ENCODE measurements around the gene MORN1. TPM values are rescaled to one million over a fixed set of nuclear protein-coding genes. Genes with fewer than 3 reads are reported as not detected.

MORN1 gene
- total and polyA plus RNA-seq, 12 donors: 1.2 to 7.6 (median 5.2) TPM

DNA sequence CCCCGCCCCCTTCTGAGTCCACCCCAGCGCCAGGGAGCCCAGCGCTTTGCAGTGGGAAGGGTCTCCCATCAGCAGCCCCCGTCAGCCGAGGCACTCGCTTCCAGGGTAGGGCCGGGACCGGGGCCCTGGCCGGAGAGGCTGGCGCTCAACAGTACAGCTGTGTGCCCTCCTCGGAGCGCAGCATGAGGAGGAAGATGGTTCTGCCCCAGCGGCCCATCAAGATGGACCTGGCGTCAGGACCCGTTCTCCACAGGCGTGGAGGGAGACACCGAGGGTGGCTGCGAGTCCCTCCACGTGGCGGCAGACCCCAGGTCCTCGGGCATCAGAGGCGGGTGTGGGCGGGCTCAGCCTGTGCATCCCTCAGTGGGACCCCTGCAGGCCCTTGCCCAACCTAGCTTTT is 54.3 kb downstream of the MORN1 start:
- H3K4me1 ChIP-seq: no peaks in the 10 kb centered on the region
- H3K27me3 ChIP-seq: no peaks in the 10 kb centered on the region
- H3K4me3 ChIP-seq: no peak overlapping the region
- no peak overlapping the region for H3K27ac ChIP-seq
- DNase-seq: no peak
- no peaks in the 10 kb centered on the region for H3K9me3 ChIP-seq
- no peak for ATAC-seq
- intact Hi-C loops (cut with DNase I): no loop called here
- 91 to 93% methylated on average over 19 to 23 of the region's 23 CpGs for WGBS, 2 donors
- TF ChIP-seq, protein P1, sequence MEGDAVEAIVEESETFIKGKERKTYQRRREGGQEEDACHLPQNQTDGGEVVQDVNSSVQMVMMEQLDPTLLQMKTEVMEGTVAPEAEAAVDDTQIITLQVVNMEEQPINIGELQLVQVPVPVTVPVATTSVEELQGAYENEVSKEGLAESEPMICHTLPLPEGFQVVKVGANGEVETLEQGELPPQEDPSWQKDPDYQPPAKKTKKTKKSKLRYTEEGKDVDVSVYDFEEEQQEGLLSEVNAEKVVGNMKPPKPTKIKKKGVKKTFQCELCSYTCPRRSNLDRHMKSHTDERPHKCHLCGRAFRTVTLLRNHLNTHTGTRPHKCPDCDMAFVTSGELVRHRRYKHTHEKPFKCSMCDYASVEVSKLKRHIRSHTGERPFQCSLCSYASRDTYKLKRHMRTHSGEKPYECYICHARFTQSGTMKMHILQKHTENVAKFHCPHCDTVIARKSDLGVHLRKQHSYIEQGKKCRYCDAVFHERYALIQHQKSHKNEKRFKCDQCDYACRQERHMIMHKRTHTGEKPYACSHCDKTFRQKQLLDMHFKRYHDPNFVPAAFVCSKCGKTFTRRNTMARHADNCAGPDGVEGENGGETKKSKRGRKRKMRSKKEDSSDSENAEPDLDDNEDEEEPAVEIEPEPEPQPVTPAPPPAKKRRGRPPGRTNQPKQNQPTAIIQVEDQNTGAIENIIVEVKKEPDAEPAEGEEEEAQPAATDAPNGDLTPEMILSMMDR (IDR thresholded peaks at IDR 0.05): no peak
- H3K36me3 ChIP-seq: no peaks in the 10 kb centered on the region

DNA sequence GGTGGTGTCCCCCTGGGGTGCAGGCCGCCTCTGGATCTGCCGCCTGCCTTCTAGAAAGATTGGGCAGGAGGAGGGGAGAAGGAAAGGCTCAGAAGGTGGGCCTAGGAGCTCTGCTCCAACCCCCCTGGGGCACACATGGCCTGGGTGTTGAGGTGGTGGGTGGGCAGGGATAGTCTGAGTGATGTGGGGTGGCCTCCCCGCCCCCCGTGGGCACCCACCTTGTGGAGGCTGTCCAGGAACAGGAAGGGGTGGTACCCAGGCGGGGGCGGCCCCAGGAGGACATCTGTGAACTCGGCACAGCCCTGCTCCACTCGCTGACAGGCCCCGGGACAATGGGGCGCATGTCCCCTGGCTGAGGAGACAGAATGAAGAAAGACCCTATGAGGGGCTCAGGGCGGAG is 54.9 kb downstream of the MORN1 start:
- Histone ChIP-seq H3K9me3 (no peaks in the 10 kb centered on the region), H3K36me3 (no peaks in the 10 kb centered on the region), H3K27ac (no peak overlapping the region), H3K4me1 (no peaks in the 10 kb centered on the region), H3K4me3 (no peak overlapping the region), H3K27me3 (no peaks in the 10 kb centered on the region)
- ATAC-seq (no peak), DNase-seq (no peak)
- 81% methylated on average over 11 of the region's 11 CpGs for WGBS, 2 donors
- intact Hi-C loops (cut with DNase I): no loop called here
- TF ChIP-seq, protein P1 (IDR thresholded peaks at IDR 0.05): no peak

DNA sequence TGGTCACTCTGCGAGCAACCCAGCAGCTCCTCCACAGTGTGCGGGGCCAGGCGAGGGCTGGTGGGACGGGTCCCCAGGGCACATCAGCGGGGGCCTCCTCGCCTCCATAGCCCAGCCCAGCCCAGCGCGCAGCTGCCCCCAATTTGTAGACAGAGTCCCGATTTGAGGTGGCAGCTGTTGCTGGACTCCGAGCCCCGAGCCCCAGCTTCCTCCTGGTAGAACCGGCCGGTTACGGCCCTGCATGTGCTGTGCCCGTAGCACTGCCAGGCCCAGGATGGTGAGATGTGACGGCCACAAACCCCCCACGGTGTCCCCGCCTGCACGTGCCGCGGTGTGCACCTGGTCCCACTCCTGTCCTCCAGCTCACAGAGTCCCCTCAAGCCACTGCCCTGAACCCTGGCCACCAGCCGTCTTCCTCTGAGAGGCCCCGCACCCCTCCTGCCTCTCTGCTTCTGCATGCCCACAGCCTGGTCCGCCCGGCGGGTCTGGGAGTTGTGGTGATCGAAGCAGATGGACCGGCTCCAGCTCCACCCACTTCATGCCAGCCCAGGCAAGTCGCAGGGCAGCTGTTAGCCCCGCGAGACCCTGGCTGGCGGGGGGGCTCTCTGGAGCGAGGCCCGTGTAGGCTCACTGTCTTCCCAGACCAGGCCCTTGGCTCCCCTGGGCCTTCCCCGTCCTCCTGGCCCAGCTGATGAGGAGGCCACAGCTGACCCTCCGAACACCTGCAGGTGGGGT is 55.5 kb downstream of the MORN1 start:
- H3K9me3 ChIP-seq: no peaks in the 10 kb centered on the region
- DNase-seq (no peak), ATAC-seq (no peak)
- no peaks in the 10 kb centered on the region for H3K36me3 ChIP-seq
- TF ChIP-seq, protein P1 (IDR thresholded peaks at IDR 0.05): no peak
- 91% methylated on average over 36 of the region's 36 CpGs for WGBS, 2 donors
- H3K27ac ChIP-seq: no peak overlapping the region
- peaks cover 3 to 6% (median 4%) of the 10 kb centered on the region in 9 donors for H3K4me1 ChIP-seq
- intact Hi-C loops (cut with DNase I): no loop called here
- no peak overlapping the region for H3K4me3 ChIP-seq
- H3K27me3 ChIP-seq: no peaks in the 10 kb centered on the region

DNA sequence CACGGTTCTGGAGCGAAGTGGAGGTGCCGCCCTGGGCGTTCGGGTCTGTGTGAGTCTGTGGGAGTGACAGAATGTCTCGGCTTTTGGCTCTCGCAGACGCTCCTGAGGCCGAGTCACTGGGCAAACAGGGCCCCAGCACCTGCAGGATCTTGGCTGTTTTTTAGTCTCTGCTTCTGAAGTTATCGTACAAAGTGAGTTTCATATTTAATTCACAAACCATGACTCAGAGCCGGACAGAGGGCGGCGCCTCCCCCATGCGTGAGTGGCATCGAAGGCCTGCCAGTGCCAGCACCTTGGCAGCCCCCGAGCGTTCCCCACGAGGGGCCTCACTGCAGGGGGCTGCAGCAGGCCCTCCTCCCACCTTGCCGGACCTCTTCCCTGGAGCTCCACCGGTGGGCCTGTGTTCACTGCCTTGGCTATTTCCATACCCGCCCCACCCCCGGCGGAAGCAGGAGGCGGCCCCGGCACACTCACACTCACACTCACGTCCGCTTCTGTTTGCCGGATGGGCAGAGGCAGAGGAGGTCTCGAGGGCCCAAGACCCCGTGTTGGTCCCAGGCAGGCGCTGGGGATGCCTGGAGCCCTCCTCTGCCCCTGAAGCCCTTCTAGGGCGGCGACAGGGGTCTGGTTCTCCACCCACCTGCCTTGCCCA is 56.3 kb downstream of the MORN1 start:
- no peaks in the 10 kb centered on the region for H3K27me3 ChIP-seq
- H3K9me3 ChIP-seq: no peaks in the 10 kb centered on the region
- DNase-seq (no peak), ATAC-seq (no peak)
- peaks cover 7 to 15% (median 10%) of the 10 kb centered on the region in 9 donors for H3K4me1 ChIP-seq
- 76 to 83% methylated on average over 33 of the region's 33 CpGs for WGBS, 2 donors
- intact Hi-C loops (cut with DNase I): loop anchor here in 1 of 10 donors (5.0 kb wide), 1 partner anchor 42 kb away; no protein-coding TSS in a partner anchor
- no peaks in the 10 kb centered on the region for H3K36me3 ChIP-seq
- no peak overlapping the region for H3K4me3 ChIP-seq
- TF ChIP-seq, protein P1 (IDR thresholded peaks at IDR 0.05): no peak
- H3K27ac ChIP-seq: no peak overlapping the region
